ENCODE data around the gene DHX35. TPM values are rescaled to one million over a fixed set of nuclear protein-coding genes. Genes with fewer than 3 reads are reported as not detected.

The DHX35 gene
- total RNA-seq, 1 donor from 2014 or later = 15.2 TPM

DNA sequence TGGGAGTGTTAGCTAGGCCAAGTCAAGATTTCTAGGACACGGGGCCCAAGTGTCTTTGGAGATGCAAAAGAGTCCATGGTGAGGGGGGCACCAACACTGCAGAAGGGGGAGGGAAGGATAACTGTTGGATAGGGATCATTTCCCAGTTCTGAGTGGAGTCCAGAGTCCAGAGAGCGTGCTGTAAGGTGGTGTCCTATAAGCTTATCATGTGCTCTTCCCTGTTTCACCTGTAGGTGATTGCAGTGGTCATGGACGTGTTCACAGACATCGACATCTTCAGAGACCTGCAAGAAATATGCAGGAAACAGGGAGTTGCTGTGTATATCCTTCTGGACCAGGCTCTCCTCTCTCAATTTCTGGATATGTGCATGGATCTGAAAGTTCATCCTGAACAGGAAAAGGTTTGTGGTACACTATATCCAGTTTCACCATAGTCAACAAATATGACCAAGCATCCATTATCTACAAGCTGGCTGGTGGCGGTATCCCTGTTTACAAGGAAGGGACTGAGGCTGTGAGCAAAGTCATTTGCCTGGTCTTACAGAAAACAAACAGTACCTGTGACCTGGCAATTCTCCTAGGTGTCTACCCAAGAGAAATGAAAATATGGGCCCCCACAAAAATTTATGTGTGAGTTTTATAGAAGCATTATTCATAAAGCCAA lies 20.3 kb upstream of the DHX35 start:
- Mint-ChIP-seq H3K4me3 (no peak overlapping the region), H3K9me3 (no peaks in the 10 kb centered on the region), H3K27me3 (ENCODE audit: low read depth) (no peaks in the 10 kb centered on the region), H3K4me1 (peaks cover 7% of the 10 kb centered on the region), H3K27ac (no peak overlapping the region), H3K36me3 (peaks cover 10% of the 10 kb centered on the region)
- TF ChIP-seq, protein P1, sequence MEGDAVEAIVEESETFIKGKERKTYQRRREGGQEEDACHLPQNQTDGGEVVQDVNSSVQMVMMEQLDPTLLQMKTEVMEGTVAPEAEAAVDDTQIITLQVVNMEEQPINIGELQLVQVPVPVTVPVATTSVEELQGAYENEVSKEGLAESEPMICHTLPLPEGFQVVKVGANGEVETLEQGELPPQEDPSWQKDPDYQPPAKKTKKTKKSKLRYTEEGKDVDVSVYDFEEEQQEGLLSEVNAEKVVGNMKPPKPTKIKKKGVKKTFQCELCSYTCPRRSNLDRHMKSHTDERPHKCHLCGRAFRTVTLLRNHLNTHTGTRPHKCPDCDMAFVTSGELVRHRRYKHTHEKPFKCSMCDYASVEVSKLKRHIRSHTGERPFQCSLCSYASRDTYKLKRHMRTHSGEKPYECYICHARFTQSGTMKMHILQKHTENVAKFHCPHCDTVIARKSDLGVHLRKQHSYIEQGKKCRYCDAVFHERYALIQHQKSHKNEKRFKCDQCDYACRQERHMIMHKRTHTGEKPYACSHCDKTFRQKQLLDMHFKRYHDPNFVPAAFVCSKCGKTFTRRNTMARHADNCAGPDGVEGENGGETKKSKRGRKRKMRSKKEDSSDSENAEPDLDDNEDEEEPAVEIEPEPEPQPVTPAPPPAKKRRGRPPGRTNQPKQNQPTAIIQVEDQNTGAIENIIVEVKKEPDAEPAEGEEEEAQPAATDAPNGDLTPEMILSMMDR (IDR thresholded peaks at IDR 0.05; ENCODE audit: unreplicated experiment) = no peak
- DNase-seq (ENCODE audit: low spot score in 2 of 2, unreplicated experiment in 2 of 2) = no peak

DNA sequence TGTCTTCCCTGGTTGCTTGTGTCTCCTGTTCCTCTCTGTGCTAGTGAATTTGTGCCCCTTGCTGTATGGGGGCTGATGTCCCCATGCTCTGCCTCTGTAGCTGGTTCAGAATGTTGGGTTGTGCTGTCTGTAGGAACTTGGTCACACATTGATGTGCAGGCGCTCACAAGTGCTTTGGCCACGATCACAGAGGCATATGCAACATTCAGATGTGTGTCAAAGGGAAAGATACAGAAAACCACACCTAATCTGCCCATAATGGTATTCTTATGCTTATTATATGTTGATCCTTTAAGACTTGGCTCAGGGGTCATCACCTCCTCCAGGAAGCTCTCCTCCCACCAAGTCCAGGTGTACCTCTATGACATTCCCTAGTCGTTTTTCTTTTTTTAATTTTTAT lies 17.1 kb upstream of the DHX35 start:
- TF ChIP-seq, protein P1 (IDR thresholded peaks at IDR 0.05; ENCODE audit: unreplicated experiment) = no peak
- peaks cover 25% of the 10 kb centered on the region for H3K4me1 Mint-ChIP-seq
- DNase-seq (ENCODE audit: low spot score in 2 of 2, unreplicated experiment in 2 of 2) = no peak
- H3K4me3 Mint-ChIP-seq = no peak overlapping the region
- no peak overlapping the region for H3K27ac Mint-ChIP-seq
- peaks cover 14% of the 10 kb centered on the region for H3K36me3 Mint-ChIP-seq
- H3K9me3 Mint-ChIP-seq = no peaks in the 10 kb centered on the region
- H3K27me3 Mint-ChIP-seq (ENCODE audit: low read depth) = no peaks in the 10 kb centered on the region

DNA sequence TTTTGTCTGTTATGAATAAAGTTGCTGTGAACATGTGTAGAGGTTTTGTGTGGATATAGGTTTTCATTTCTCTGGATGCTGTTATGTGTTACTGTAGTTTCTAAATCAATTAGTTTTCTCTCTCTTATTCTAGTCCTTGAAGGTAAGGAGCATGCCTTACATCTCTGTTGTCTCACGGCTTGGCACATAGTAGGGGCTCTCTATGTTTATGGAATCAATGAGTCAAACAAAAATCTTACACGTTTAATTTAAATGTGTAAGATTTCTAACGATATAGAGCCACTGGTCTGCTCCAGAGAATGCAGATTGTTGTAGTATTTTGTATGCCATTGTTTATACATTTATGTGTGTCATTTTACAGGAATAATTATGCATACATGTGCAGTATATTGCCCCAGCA lies 15.3 kb upstream of the DHX35 start:
- DNase-seq (ENCODE audit: low spot score in 2 of 2, unreplicated experiment in 2 of 2) = no peak
- peaks cover 18% of the 10 kb centered on the region for H3K36me3 Mint-ChIP-seq
- H3K9me3 Mint-ChIP-seq = no peaks in the 10 kb centered on the region
- H3K4me3 Mint-ChIP-seq = no peak overlapping the region
- H3K4me1 Mint-ChIP-seq = peaks cover 25% of the 10 kb centered on the region
- H3K27me3 Mint-ChIP-seq (ENCODE audit: low read depth) = no peaks in the 10 kb centered on the region
- TF ChIP-seq, protein P1 (IDR thresholded peaks at IDR 0.05; ENCODE audit: unreplicated experiment) = no peak
- peak overlapping the region; percentile 70 for H3K27ac Mint-ChIP-seq

DNA sequence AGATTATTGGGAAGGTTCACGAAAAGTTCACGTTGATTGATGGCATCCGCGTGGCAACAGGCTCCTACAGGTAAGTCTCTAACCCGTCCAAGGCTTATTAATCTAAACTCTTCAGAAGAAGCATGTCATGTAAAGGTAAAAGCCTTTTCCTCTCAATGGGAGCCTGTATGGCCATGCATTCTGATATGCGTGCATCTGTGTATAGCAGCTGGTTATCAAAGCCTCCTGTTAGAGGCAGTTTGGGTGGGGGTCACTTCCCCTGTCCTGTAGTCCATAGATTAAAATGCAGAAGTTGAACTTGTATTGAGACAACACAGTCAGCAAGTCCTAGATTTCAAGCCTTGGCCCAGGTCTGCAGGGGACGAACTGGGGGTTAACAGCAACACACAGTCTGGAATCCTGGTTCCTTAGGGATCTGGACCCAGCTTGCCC lies 14.2 kb upstream of the DHX35 start:
- Mint-ChIP-seq H3K27ac (peak overlapping the region; percentile 60), H3K9me3 (no peaks in the 10 kb centered on the region), H3K4me3 (no peak overlapping the region), H3K4me1 (peaks cover 25% of the 10 kb centered on the region), H3K36me3 (peaks cover 14% of the 10 kb centered on the region), H3K27me3 (ENCODE audit: low read depth) (no peaks in the 10 kb centered on the region)
- DNase-seq (ENCODE audit: low spot score in 2 of 2, unreplicated experiment in 2 of 2) = no peak
- TF ChIP-seq, protein P1 (IDR thresholded peaks at IDR 0.05; ENCODE audit: unreplicated experiment) = no peak

DNA sequence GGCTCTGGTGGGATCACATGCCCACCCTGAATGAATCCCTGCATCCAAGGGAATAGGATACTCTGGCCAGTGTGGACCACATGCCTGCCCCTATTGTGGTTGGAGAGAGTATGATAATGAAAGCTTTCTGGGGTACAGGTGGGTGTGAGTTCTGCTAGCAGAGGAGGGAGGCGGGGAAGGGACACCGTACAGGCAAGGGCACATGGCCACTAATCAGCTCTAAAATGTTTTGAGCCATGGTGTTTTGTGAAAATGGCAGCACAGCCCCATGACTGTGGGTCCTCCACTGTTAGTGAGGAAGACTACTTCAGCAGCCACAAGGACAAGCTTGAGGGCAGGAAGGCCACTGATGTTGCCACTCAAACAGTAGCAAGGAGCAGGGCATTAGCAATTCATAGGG lies 11.9 kb upstream of the DHX35 start:
- Mint-ChIP-seq H3K27ac (no peak overlapping the region), H3K4me1 (peaks cover 25% of the 10 kb centered on the region), H3K4me3 (no peak overlapping the region), H3K36me3 (peaks cover 17% of the 10 kb centered on the region), H3K9me3 (no peaks in the 10 kb centered on the region), H3K27me3 (ENCODE audit: low read depth) (no peaks in the 10 kb centered on the region)
- TF ChIP-seq, protein P1 (IDR thresholded peaks at IDR 0.05; ENCODE audit: unreplicated experiment) = no peak
- DNase-seq (ENCODE audit: low spot score in 2 of 2, unreplicated experiment in 2 of 2) = no peak
